MCF 10A (cell line): ENCODE data around the gene FGF11. TPM values are rescaled to one million over a fixed set of nuclear protein-coding genes. Genes with fewer than 3 reads are reported as not detected.

Experiments
- BruUV-seq: library from RNA; stranded (reverse); fragments of 400-500 nt; replicated peaks from 2 replicates; lab custom pipeline; 2021; lab: Mats Ljungman, UMichigan
- CTCF ChIA-PET: fragments of 300-600 bp; sonication (Branson Sonifier 250); formaldehyde crosslinking; extraction: SDS; loops from one replicate; lab custom pipeline; 2021; ENCODE audit warnings: antibody characterized with exemption, inconsistent platforms; lab: Yijun Ruan, JAX
- POLR2A ChIA-PET: fragments of 300-600, 350-650 bp; sonication (Branson Sonifier 250); formaldehyde crosslinking; extraction: SDS; loops from one replicate; lab custom pipeline; 2020; ENCODE audit warnings: antibody characterized with exemption, inconsistent platforms; lab: Yijun Ruan, JAX
- DNase-seq: peaks from one replicate; pipeline ENCODE4 v3.0.0-alpha.2; 2018; ENCODE audit not compliant: unreplicated experiment
- H3K27ac Mint-ChIP-seq: one replicate; pipeline ENCODE4 v1.8.0; 2022; ENCODE audit warnings: mild to moderate bottlenecking, low read depth, mixed read lengths; ENCODE audit not compliant: unreplicated experiment
- H3K27me3 Mint-ChIP-seq: one replicate; pipeline ENCODE4 v1.8.0; 2022; ENCODE audit warnings: mixed read lengths; ENCODE audit not compliant: insufficient read depth, unreplicated experiment
- H3K36me3 Mint-ChIP-seq: one replicate; pipeline ENCODE4 v1.8.0; 2022; ENCODE audit warnings: mild to moderate bottlenecking, moderate library complexity, mixed read lengths; ENCODE audit not compliant: insufficient read depth, unreplicated experiment
- H3K4me1 Mint-ChIP-seq: one replicate; pipeline ENCODE4 v1.8.0; 2022; ENCODE audit warnings: mixed read lengths; ENCODE audit not compliant: insufficient read depth, unreplicated experiment
- H3K4me3 Mint-ChIP-seq: one replicate; pipeline ENCODE4 v1.8.0; 2022; ENCODE audit warnings: mild to moderate bottlenecking, moderate library complexity, mixed read lengths; ENCODE audit not compliant: unreplicated experiment
- H3K9me3 Mint-ChIP-seq: one replicate; pipeline ENCODE4 v1.8.0; 2022; ENCODE audit warnings: mixed read lengths; ENCODE audit not compliant: unreplicated experiment
- intact Hi-C: fragments of 100-400 bp; cut with micrococcal nuclease; formaldehyde crosslinking; loops from 2 replicates; pipeline ENCODE4 v1.14.1; 2022
- total RNA-seq: library from RNA; stranded (reverse); gene quantifications from 2 replicates; pipeline ENCODE4 v1.2.3, GENCODE V29; 2022
- TF ChIP-seq, protein P1 (sequence below): fragments of 200-600 bp; IDR thresholded peaks from one replicate; pipeline ENCODE4 v1.8.0; 2022; ENCODE audit warnings: antibody characterized with exemption, mild to moderate bottlenecking; ENCODE audit not compliant: unreplicated experiment

The FGF11 gene
- total RNA-seq, 1 experiment from 2014 or later = 0.84 TPM

DNA sequence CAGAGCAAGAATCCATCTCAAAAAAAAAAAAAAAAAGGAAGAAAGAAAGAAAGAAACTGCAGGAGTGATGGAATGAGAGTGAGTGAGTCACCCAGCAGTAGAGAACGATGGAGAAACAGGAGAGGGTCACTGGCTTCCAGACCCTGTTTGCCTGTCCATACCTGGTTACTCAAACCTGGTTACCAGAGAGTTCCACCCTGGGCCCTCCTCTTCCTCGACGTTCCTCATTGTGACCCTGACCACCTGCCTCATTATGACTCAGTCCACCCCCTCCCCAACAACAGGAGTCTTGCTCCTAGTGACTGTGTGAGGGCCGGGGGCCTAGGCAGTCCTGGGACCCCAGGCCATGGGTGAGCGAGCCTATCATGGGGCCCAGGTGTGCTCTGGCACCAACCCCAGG is 10.8 kb upstream of the FGF11 start, which contains the start of gene SPEM3:
TSS of gene SPEM3 (plus strand) at position 301 of the 400 bp plus-strand sequence. CDS start at position 347, 46 bp downstream.
- intact Hi-C loops = no loop called here
- CTCF ChIA-PET = no interaction called here
- Mint-ChIP-seq H3K4me1 (no peaks in the 10 kb centered on the region), H3K27ac (no peak within 1 kb of the TSS), H3K9me3 (no peaks in the 10 kb centered on the region), H3K36me3 (no peaks in the 10 kb centered on the region), H3K4me3 (no peak within 1 kb of the TSS), H3K27me3 (no peaks in the 10 kb centered on the region)
- TF ChIP-seq, protein P1, sequence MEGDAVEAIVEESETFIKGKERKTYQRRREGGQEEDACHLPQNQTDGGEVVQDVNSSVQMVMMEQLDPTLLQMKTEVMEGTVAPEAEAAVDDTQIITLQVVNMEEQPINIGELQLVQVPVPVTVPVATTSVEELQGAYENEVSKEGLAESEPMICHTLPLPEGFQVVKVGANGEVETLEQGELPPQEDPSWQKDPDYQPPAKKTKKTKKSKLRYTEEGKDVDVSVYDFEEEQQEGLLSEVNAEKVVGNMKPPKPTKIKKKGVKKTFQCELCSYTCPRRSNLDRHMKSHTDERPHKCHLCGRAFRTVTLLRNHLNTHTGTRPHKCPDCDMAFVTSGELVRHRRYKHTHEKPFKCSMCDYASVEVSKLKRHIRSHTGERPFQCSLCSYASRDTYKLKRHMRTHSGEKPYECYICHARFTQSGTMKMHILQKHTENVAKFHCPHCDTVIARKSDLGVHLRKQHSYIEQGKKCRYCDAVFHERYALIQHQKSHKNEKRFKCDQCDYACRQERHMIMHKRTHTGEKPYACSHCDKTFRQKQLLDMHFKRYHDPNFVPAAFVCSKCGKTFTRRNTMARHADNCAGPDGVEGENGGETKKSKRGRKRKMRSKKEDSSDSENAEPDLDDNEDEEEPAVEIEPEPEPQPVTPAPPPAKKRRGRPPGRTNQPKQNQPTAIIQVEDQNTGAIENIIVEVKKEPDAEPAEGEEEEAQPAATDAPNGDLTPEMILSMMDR = no peak
- no peak for DNase-seq
- POLR2A ChIA-PET = no interaction called here
- no TSS peak for BruUV-seq

DNA sequence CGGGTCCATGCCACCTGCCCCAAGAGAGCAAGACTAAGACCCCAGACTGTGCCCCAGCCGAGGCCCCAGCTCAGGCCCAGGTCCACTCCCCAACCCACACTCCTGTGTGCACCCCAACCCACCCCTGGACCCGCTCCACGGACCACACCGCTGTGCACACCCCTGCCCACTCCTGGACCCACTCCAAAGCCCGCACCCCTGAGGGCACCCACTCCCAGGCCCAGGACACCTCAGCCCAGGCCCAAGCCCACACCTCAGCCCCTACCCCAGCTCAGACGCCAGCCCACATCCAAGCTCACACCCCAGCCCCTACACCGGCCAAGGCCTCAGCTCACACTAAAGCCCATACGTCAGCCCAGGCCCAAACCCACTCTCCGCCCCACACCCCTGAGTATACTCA is 9.6 kb upstream of the FGF11 start:
- no peaks in the 10 kb centered on the region for H3K4me1 Mint-ChIP-seq
- TF ChIP-seq, protein P1 = no peak
- no peaks in the 10 kb centered on the region for H3K9me3 Mint-ChIP-seq
- CTCF ChIA-PET = interaction anchor here (1.2 kb wide), 1 partner anchor 73 kb away, joined by 5 read pairs; no protein-coding TSS in a partner anchor
- H3K36me3 Mint-ChIP-seq = no peaks in the 10 kb centered on the region
- POLR2A ChIA-PET = no interaction called here
- BruUV-seq = no TSS peak
- intact Hi-C loops = loop anchor here (10.0 kb wide), 1 partner anchor 255 kb away; the partner anchor contains the start of genes TP53 and WRAP53
- no peaks in the 10 kb centered on the region for H3K27me3 Mint-ChIP-seq
- DNase-seq = no peak
- no peak overlapping the region for H3K27ac Mint-ChIP-seq
- no peak overlapping the region for H3K4me3 Mint-ChIP-seq

DNA sequence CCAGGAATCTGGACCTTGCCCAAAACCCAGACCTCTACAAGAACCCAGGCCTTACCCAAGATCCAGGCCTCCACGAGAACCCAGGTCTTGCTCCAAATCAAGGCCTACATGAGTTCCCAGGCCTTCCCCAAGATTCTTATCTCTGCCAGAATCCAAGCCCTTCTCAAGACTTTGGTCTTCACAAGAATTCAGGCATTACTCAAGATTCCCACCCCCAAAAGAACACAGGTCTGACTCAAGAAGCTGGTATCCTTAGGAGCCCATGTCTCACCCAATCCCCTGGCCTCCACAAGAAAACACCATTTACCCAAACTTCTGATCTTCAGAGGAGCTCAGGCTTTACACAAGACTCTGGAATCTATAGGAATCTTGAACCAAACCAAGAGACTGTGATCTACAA is 8.1 kb upstream of the FGF11 start:
- Mint-ChIP-seq H3K9me3 (no peaks in the 10 kb centered on the region), H3K4me1 (no peaks in the 10 kb centered on the region), H3K27me3 (no peaks in the 10 kb centered on the region), H3K27ac (no peak overlapping the region), H3K36me3 (no peaks in the 10 kb centered on the region), H3K4me3 (no peak overlapping the region)
- BruUV-seq = no TSS peak
- ChIA-PET POLR2A (interaction anchor here (1.6 to 2.4 kb wide), 3 partner anchors 27 to 52 kb away, joined by 6 to 9 read pairs (median 9); partner anchors contain the start of genes POLR2A, TMEM256 and ZBTB4), CTCF (interaction anchor here (0.6 to 1.4 kb wide), 2 partner anchors 27 to 28 kb away, joined by 3 read pairs; partner anchors contain the start of gene TMEM256)
- DNase-seq = no peak
- intact Hi-C loops = loop anchor here (10.0 kb wide), 1 partner anchor 254 kb away; the partner anchor contains the start of genes TP53 and WRAP53
- TF ChIP-seq, protein P1 = no peak

DNA sequence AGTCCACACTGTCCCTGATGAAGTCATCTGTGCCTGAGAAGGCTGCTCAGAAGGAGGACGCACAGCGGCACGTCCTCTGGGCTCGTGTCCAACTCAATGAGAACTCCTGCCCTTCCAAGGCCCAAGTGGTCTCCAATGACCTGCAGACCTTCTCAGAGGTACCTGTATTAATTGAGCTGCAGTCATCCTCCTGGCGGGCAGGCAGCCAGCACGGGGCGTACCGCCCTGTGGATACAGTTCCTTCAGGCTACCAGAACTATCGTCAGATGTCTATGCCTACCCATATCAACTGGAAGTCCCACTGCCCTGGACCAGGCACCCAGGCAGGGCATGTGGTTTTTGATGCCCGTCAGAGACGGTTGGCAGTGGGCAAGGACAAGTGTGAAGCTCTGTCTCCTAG is 7.0 kb upstream of the FGF11 start:
- no TSS peak for BruUV-seq
- no peak overlapping the region for H3K27ac Mint-ChIP-seq
- POLR2A ChIA-PET = interaction anchor here (1.6 to 2.4 kb wide), 3 partner anchors 28 to 51 kb away, joined by 6 to 9 read pairs (median 9); partner anchors contain the start of genes POLR2A, TMEM256 and ZBTB4

More for the DNA sequence above, 7.0 kb upstream of the FGF11 start:
- intact Hi-C loops = loop anchor here (10.0 kb wide), 1 partner anchor 253 kb away; the partner anchor contains the start of genes TP53 and WRAP53
- DNase-seq = no peak
- Mint-ChIP-seq H3K4me1 (peaks cover 6% of the 10 kb centered on the region), H3K9me3 (no peaks in the 10 kb centered on the region), H3K27me3 (no peaks in the 10 kb centered on the region), H3K36me3 (no peaks in the 10 kb centered on the region), H3K4me3 (no peak overlapping the region)
- TF ChIP-seq, protein P1 = no peak
- CTCF ChIA-PET = interaction anchor here (0.6 to 1.4 kb wide), 3 partner anchors 28 to 183 kb away, joined by 3 to 4 read pairs (median 4); partner anchors contain the start of gene TMEM256
